SK-N-SH (cell line): ENCODE results near the gene SP9. TPM values are rescaled to one million over a fixed set of nuclear protein-coding genes. Genes with fewer than 3 reads are reported as not detected.
A peak's percentile ranks its signal among the peaks of the same experiment; 100 is the strongest.

Source experiments
- CTCF ChIA-PET: fragments of 300-600, 350-600 bp; formaldehyde crosslinking; extraction: SDS; loops from one replicate; lab custom pipeline; 2021; lab: Yijun Ruan, JAX
- POLR2A ChIA-PET: fragments of 350-600 bp; sonication (Branson Sonifier 250); formaldehyde crosslinking; extraction: SDS; loops from one replicate; lab custom pipeline; 2020; ENCODE audit warnings: antibody characterized with exemption, inconsistent platforms; lab: Yijun Ruan, JAX
- DNase-seq: peaks from one replicate; pipeline ENCODE4 v3.0.0; 2012
- H2AFZ ChIP-seq: fragments of 200-600 bp; sonication (generic); 2 replicates; pipeline ENCODE4 v1.8.1; 2016; ENCODE audit warnings: antibody characterized with exemption, mild to moderate bottlenecking, low read depth
- H3F3A ChIP-seq: fragments of 200-600 bp; sonication (generic); replicated peaks from 2 replicates; pipeline ENCODE3; 2016; ENCODE audit warnings: antibody characterized with exemption, mild to moderate bottlenecking; ENCODE audit not compliant: insufficient read depth
- H3K27ac ChIP-seq, 2 experiments: fragments of 200-500 bp in 1 of 2; fragments of 200-600 bp in 1 of 2; sonication (Bioruptor generic) in 1 of 2; sonication (generic), shearing (Covaris generic) in 1 of 2; 2 replicates each; pipeline versions ENCODE4 v1.5.1 to v1.6.1; 2014 to 2016; ENCODE audit warnings: low read depth in 2 of 2, inconsistent platforms in 1 of 2, low read length in 1 of 2, mild to moderate bottlenecking in 1 of 2, mixed read lengths in 1 of 2
- H3K27me3 ChIP-seq: fragments of 200-600 bp; sonication (generic), shearing (Covaris generic); 2 replicates; pipeline ENCODE4 v1.6.1; 2016; ENCODE audit warnings: mixed run types; ENCODE audit not compliant: insufficient read depth
- H3K36me3 ChIP-seq, 2 experiments: fragments of 200-500 bp in 1 of 2; fragments of 200-600 bp in 1 of 2; sonication (Bioruptor generic) in 1 of 2; sonication (generic) in 1 of 2; replicated peaks in 1 of 2; 2 replicates each; pipeline versions ENCODE3 to v1.5.1; 2014 to 2016; ENCODE audit warnings: low read length in 1 of 2, mild to moderate bottlenecking in 1 of 2; ENCODE audit not compliant: insufficient read depth in 2 of 2, control insufficient read depth in 1 of 2
- H3K4me1 ChIP-seq, 2 experiments: fragments of 200-500 bp in 1 of 2; fragments of 200-600 bp in 1 of 2; sonication (Bioruptor generic) in 1 of 2; sonication (generic), shearing (Covaris generic) in 1 of 2; 2 replicates each; pipeline versions ENCODE4 v1.5.1 to v1.6.1; 2014 to 2016; ENCODE audit warnings: low read depth in 1 of 2, low read length in 1 of 2, mixed run types in 1 of 2; ENCODE audit not compliant: insufficient read depth in 2 of 2, control insufficient read depth in 1 of 2
- H3K4me2 ChIP-seq: fragments of 200-600 bp; sonication (generic), shearing (Covaris generic); 2 replicates; pipeline ENCODE4 v1.6.1; 2017; ENCODE audit warnings: mixed run types
- H3K4me3 ChIP-seq, 2 experiments: fragments of 200-500 bp in 1 of 2; fragments of 200-600 bp in 1 of 2; sonication (Bioruptor generic) in 1 of 2; sonication (generic), shearing (Covaris generic) in 1 of 2; 2 replicates each; pipeline versions ENCODE4 v1.5.1 to v1.8.1; 2014 to 2016; ENCODE audit warnings: low read depth in 2 of 2, inconsistent platforms in 1 of 2, low read length in 1 of 2, mild to moderate bottlenecking in 1 of 2, mixed read lengths in 1 of 2, moderate library complexity in 1 of 2
- H3K79me2 ChIP-seq: fragments of 200-600 bp; sonication (generic); 2 replicates; pipeline ENCODE4 v1.8.1; 2017; ENCODE audit warnings: mild to moderate bottlenecking; ENCODE audit not compliant: insufficient read depth
- H3K9ac ChIP-seq: fragments of 200-600 bp; sonication (generic); 2 replicates; pipeline ENCODE4 v1.6.1; 2017; ENCODE audit warnings: mixed run types
- H3K9me2 ChIP-seq: fragments of 200-600 bp; sonication (generic); 2 replicates; pipeline ENCODE4 v1.6.1; 2017; ENCODE audit warnings: mixed run types
- H3K9me3 ChIP-seq: fragments of 200-600 bp; sonication (generic); 2 replicates; pipeline ENCODE4 v1.6.1; 2017; ENCODE audit warnings: mixed run types, mild to moderate bottlenecking, moderate library complexity
- H4K20me1 ChIP-seq: fragments of 200-600 bp; sonication (generic); 2 replicates; pipeline ENCODE4 v1.6.1; 2017; ENCODE audit warnings: mild to moderate bottlenecking, mixed run types; ENCODE audit not compliant: insufficient read depth
- EZH2phosphoT487 ChIP-seq: fragments of 200-600 bp; sonication (generic); IDR thresholded peaks from 2 replicates; pipeline ENCODE4 v1.6.1; 2017; ENCODE audit warnings: low read depth, mixed run types, mild to moderate bottlenecking, antibody characterized with exemption, moderate library complexity, borderline replicate concordance
- FOSL2 ChIP-seq: IDR thresholded peaks from 2 replicates; pipeline ENCODE4 v1.4.0; 2012; ENCODE audit warnings: low read depth, mild to moderate bottlenecking, moderate library complexity, borderline replicate concordance
- FOXJ3 ChIP-seq: sonication (generic); formaldehyde crosslinking; IDR thresholded peaks from 2 replicates; pipeline ENCODE4 v1.5.1; 2020; ENCODE audit warnings: mild to moderate bottlenecking, missing genetic modification reagents
- MAX ChIP-seq: IDR thresholded peaks from 2 replicates; pipeline ENCODE4 v1.4.0; 2012; ENCODE audit warnings: low read depth
- NRF1 ChIP-seq: IDR thresholded peaks from 2 replicates; pipeline ENCODE4 v1.6.1; 2012; ENCODE audit warnings: low read depth, mild to moderate bottlenecking, low read length
- PBX3 ChIP-seq: IDR thresholded peaks from 2 replicates; pipeline ENCODE4; 2012
- POLR2AphosphoS5 ChIP-seq: IDR thresholded peaks from 2 replicates; pipeline ENCODE4 v1.6.1; 2012; ENCODE audit warnings: low read depth, low read length
- TEAD4 ChIP-seq: IDR thresholded peaks from 2 replicates; pipeline ENCODE4 v1.4.0; 2012; ENCODE audit warnings: mild to moderate bottlenecking, borderline replicate concordance; ENCODE audit not compliant: insufficient read depth
- USF2 ChIP-seq: fragments of 150-350 bp; IDR thresholded peaks from 2 replicates; pipeline ENCODE4 v1.6.1; 2017; ENCODE audit warnings: antibody characterized with exemption, low read length, low read depth, borderline replicate concordance
- WGBS: methylation state at CpG from one replicate; pipeline ENCODE4 v1.1.6; 2017; ENCODE audit warnings: low lambda C conversion rate; 5-methylcytosine and 5-hydroxymethylcytosine counted together
- polyA plus RNA-seq, 3 experiments: library from polyadenylated mRNA; depleted of rRNA; stranded (reverse); fragments of >200 nt; gene quantifications; 2 replicates each; pipeline ENCODE4 v1.2.3, GENCODE V29; 2012

The SP9 gene
- polyA plus RNA-seq, 1 of the 3 experiments (the other 2 are of a cell fraction), result not detected

- WGBS, result 2% methylated on average over 45 of the region's 47 CpGs
- Histone ChIP-seq H3K4me2 (peak overlapping the region; percentile 69), H3K9ac (no peak overlapping the region), H3K4me3 (peak overlapping the region; percentile 11 to 17; a peak in 2 of 4 replicates), H2AFZ (no peak overlapping the region; the same call in 1 of the 2 replicates), H3K36me3 (no peaks in the 10 kb centered on the region), H3K27me3 (peaks cover 97% of the 10 kb centered on the region), H3K27ac (no peak overlapping the region), H3K9me3 (no peaks in the 10 kb centered on the region), H4K20me1 (peaks cover 21% of the 10 kb centered on the region), H3F3A (peaks cover 4% of the 10 kb centered on the region), H3K4me1 (peaks cover 0 to 31% of the 10 kb centered on the region in 2 experiments; a peak in 1 of 4 replicates), H3K9me2 (no peaks in the 10 kb centered on the region), H3K79me2 (no peaks in the 10 kb centered on the region)
- ChIA-PET CTCF (interaction anchor here (0.7 to 2.6 kb wide), 3 partner anchors 9 to 1475 kb away, joined by 3 to 8 read pairs (median 6); no protein-coding TSS in a partner anchor), POLR2A (no interaction called here)
- no peak for TF ChIP-seq PBX3
- no peak for TF ChIP-seq FOSL2
- TF ChIP-seq MAX, result no peak
- TF ChIP-seq EZH2phosphoT487, result peak; percentile 100; the same call in 1 of the 2 replicates
- peak; percentile 62 for DNase-seq
Observed at GRCh38 chr2:174335254-174335987, 667 bp downstream of the SP9 start.

- H3K36me3 ChIP-seq, result no peaks in the 10 kb centered on the region
- CTCF ChIA-PET, result interaction anchor here (0.7 to 2.6 kb wide), 6 partner anchors 10 to 1529 kb away, joined by 3 to 8 read pairs (median 3); no protein-coding TSS in a partner anchor
- peaks cover 97% of the 10 kb centered on the region for H3K27me3 ChIP-seq
- POLR2A ChIA-PET, result no interaction called here
- 0% methylated on average over 9 of the region's 54 CpGs for WGBS
- peaks cover 4% of the 10 kb centered on the region for H3F3A ChIP-seq
- DNase-seq, result peak; percentile 72
- no peaks in the 10 kb centered on the region for H3K79me2 ChIP-seq
- no peak overlapping the region for H2AFZ ChIP-seq
- H3K4me2 ChIP-seq, result peak overlapping the region; percentile 69
- H3K9ac ChIP-seq, result no peak overlapping the region
- H4K20me1 ChIP-seq, result peaks cover 21% of the 10 kb centered on the region
- H3K9me3 ChIP-seq, result no peaks in the 10 kb centered on the region
- no peak for TF ChIP-seq POLR2AphosphoS5
- no peak for TF ChIP-seq TEAD4
- no peak for TF ChIP-seq USF2
- no peak for TF ChIP-seq NRF1
- TF ChIP-seq FOXJ3 (CRISPR knock-in tag), result no peak
- no peak overlapping the region for H3K27ac ChIP-seq
- peaks cover 0 to 35% of the 10 kb centered on the region in 2 experiments; a peak in 1 of 4 replicates for H3K4me1 ChIP-seq
- no peaks in the 10 kb centered on the region for H3K9me2 ChIP-seq
- peak overlapping the region in 1 of 2 experiments; percentile 17; a peak in 1 of 4 replicates for H3K4me3 ChIP-seq
Observed at GRCh38 chr2:174335988-174336500, 1.3 kb downstream of the SP9 start.
